Measurements from ENCODE around the gene PSME3. TPM values are rescaled to one million over a fixed set of nuclear protein-coding genes. Genes with fewer than 3 reads are reported as not detected.

The PSME3 gene
- total and polyA plus RNA-seq, 9 of the 15 experiments (the other 6 are each of a cell fraction or from before 2014, with no cell fraction given), result 31.2 to 275 (median 141) TPM

- no peaks in the 10 kb centered on the region for H3K9me1 ChIP-seq (ENCODE audit: control insufficient read depth, insufficient read depth, low read length)
- 24% methylated on average over 5 of the region's 8 CpGs for WGBS (ENCODE audit: insufficient coverage, low coverage, missing lambda C conversion rate)
- no TSS peak for BruUV-seq (replicated peaks)
- no peak for ATAC-seq
- H3K36me3 ChIP-seq (ENCODE audit: control insufficient read depth, insufficient read depth, low read length), result no peaks in the 10 kb centered on the region
- no peaks in the 10 kb centered on the region for H3K79me2 ChIP-seq (ENCODE audit: control insufficient read depth, insufficient read depth, low read length)
- no peaks in the 10 kb centered on the region for H3K9me3 ChIP-seq (replicated peaks; ENCODE audit: control insufficient read depth, insufficient read depth, low read depth, low read length)
- H4K20me1 ChIP-seq (replicated peaks; ENCODE audit: control insufficient read depth, insufficient read depth, low read length), result no peaks in the 10 kb centered on the region
- no peak overlapping the region for H2AFZ ChIP-seq (ENCODE audit: low read depth, low read length)
- CTCF ChIA-PET (ENCODE audit: low intra/inter-chr PET ratio), result interaction anchor here (0.7 kb wide), 1 partner anchor 58 kb away, joined by 4 read pairs; no protein-coding TSS in a partner anchor
- H3K27ac ChIP-seq (ENCODE audit: extremely low read depth, low read depth, low read length), result no peak overlapping the region
- peaks cover 8 to 14% of the 10 kb centered on the region in 2 experiments; a peak in 3 of 5 replicates for H3K27me3 ChIP-seq (ENCODE audit: control insufficient read depth in 2 of 2, insufficient read depth in 2 of 2, low read length in 2 of 2)
- FAIRE-seq, result no peak
- in situ Hi-C loops (cut with MboI), result no loop called here
- peaks cover 2 to 16% of the 10 kb centered on the region in 2 experiments; a peak in 2 of 5 replicates for H3K4me1 ChIP-seq (replicated peaks in 1 of 2; ENCODE audit: control insufficient read depth in 2 of 2, insufficient read depth in 2 of 2, low read length in 2 of 2)
- DNase-seq (ENCODE audit: extremely low read depth in 1 of 4, low spot score in 3 of 4), result no peak
- H3K4me3 ChIP-seq, result no peak overlapping the region
- POLR2A ChIA-PET, result interaction anchor here (0.5 kb wide), 1 partner anchor 28 kb away, joined by 3 read pairs; no protein-coding TSS in a partner anchor
- no peak overlapping the region for H3K9ac ChIP-seq (ENCODE audit: insufficient read depth in 1 of 2, low read depth in 2 of 2, low read length in 2 of 2)
- no peak overlapping the region for H3K4me2 ChIP-seq (ENCODE audit: insufficient read depth, low read length)
- intact Hi-C loops (cut with micrococcal nuclease), result no loop called here
- TF ChIP-seq THRAP3 (IDR thresholded peaks at IDR 0.05; ENCODE audit: borderline replicate concordance) (no peak), CEBPB (tag; IDR thresholded peaks at IDR 0.05) (peak; percentile 65), SREBF1 (IDR thresholded peaks at IDR 0.05; ENCODE audit: borderline replicate concordance, low read depth, low read length) (no peak), ZNF121 (CRISPR knock-in tag; conservative IDR thresholded peaks at IDR 0.05) (peak; percentile 74)
Observed at GRCh38 chr17:42878924-42879595, 45.9 kb downstream of the PSME3 start.

GRCh38 chr17:42879596-42879985 lies 46.4 kb downstream of the PSME3 start:
- no peaks in the 10 kb centered on the region for H3K9me1 ChIP-seq (ENCODE audit: control insufficient read depth, insufficient read depth, low read length)
- no peak overlapping the region for H3K4me2 ChIP-seq (ENCODE audit: insufficient read depth, low read length)
- H3K4me3 ChIP-seq, result no peak overlapping the region
- H3K79me2 ChIP-seq (ENCODE audit: control insufficient read depth, insufficient read depth, low read length), result no peaks in the 10 kb centered on the region
- H3K4me1 ChIP-seq (replicated peaks in 1 of 2; ENCODE audit: control insufficient read depth in 2 of 2, insufficient read depth in 2 of 2, low read length in 2 of 2), result peaks cover 5 to 13% of the 10 kb centered on the region in 2 experiments; a peak in 2 of 5 replicates
- ChIA-PET POLR2A (interaction anchor here (0.5 to 1.1 kb wide), 2 partner anchors 12 to 28 kb away, joined by 3 to 4 read pairs; no protein-coding TSS in a partner anchor), CTCF (ENCODE audit: low intra/inter-chr PET ratio) (no interaction called here)
- ATAC-seq (peak; percentile 61), FAIRE-seq (no peak), DNase-seq (ENCODE audit: extremely low read depth in 1 of 4, low spot score in 3 of 4) (peak in 2 of 4 experiments; percentile 45 to 46)
- no TSS peak for BruUV-seq (replicated peaks)
- in situ Hi-C loops (cut with MboI), result no loop called here
- H4K20me1 ChIP-seq (replicated peaks; ENCODE audit: control insufficient read depth, insufficient read depth, low read length), result no peaks in the 10 kb centered on the region
- WGBS (ENCODE audit: insufficient coverage, low coverage, missing lambda C conversion rate), result 4% methylated on average over 6 of the region's 6 CpGs
- H2AFZ ChIP-seq (ENCODE audit: low read depth, low read length), result no peak overlapping the region
- no peaks in the 10 kb centered on the region for H3K9me3 ChIP-seq (replicated peaks; ENCODE audit: control insufficient read depth, insufficient read depth, low read depth, low read length)
- no peak overlapping the region for H3K27ac ChIP-seq (ENCODE audit: extremely low read depth, low read depth, low read length)
- H3K36me3 ChIP-seq (ENCODE audit: control insufficient read depth, insufficient read depth, low read length), result no peaks in the 10 kb centered on the region
- H3K9ac ChIP-seq (ENCODE audit: insufficient read depth in 1 of 2, low read depth in 2 of 2, low read length in 2 of 2), result peak overlapping the region in 1 of 2 experiments; percentile 55; a peak in 1 of 4 replicates
- intact Hi-C loops (cut with micrococcal nuclease), result no loop called here
- peaks cover 8 to 14% of the 10 kb centered on the region in 2 experiments; a peak in 3 of 5 replicates for H3K27me3 ChIP-seq (ENCODE audit: control insufficient read depth in 2 of 2, insufficient read depth in 2 of 2, low read length in 2 of 2)
- TF ChIP-seq JUN (IDR thresholded peaks at IDR 0.05; ENCODE audit: borderline replicate concordance, low read depth, low read length), result no peak
- TF ChIP-seq JUN (CRISPR knock-in tag; IDR thresholded peaks at IDR 0.05; ENCODE audit: borderline replicate concordance), result no peak
- TF ChIP-seq THRB (CRISPR knock-in tag; conservative IDR thresholded peaks at IDR 0.05), result no peak
- TF ChIP-seq STAT5B (CRISPR knock-in tag; IDR thresholded peaks at IDR 0.05), result no peak
- no peak for TF ChIP-seq CBX8 (IDR thresholded peaks at IDR 0.05; ENCODE audit: borderline replicate concordance, extremely low read depth, low read depth, low read length, poor library complexity, severe bottlenecking)
- TF ChIP-seq ZNF583 (CRISPR knock-in tag; IDR thresholded peaks at IDR 0.05), result no peak
- no peak for TF ChIP-seq RNF219 (CRISPR knock-in tag; IDR thresholded peaks at IDR 0.05)
- TF ChIP-seq RB1 (IDR thresholded peaks at IDR 0.05; ENCODE audit: low read depth), result no peak

All from K562 (cell line).